Natural killer cell treated with Interleukin-12 subunit alpha and Interleukin-12 subunit beta and Interleukin-15 and Interleukin-18, amount 100 ng/mL, for 72 hours (primary cell): ENCODE measurements around the gene SYNE4. TPM values are rescaled to one million over a fixed set of nuclear protein-coding genes. Genes with fewer than 3 reads are reported as not detected.
A peak's percentile ranks its signal among the peaks of the same experiment; 100 is the strongest.

Experiments used
- ATAC-seq, 2 donors: fragments of 150-1000 bp; cut with Tn5 transposase in 1 of 2; sonication (Bioruptor Pico), chemical (Tn5 transposase) in 1 of 2; 2 replicates each; pipeline ENCODE4 v1.10.0; 2021
- DNase-seq: peaks from one replicate; pipeline ENCODE4 v3.0.0; 2022; ENCODE audit warnings: low spot score
- H3K27ac Mint-ChIP-seq, 2 donors: 1 replicate in 1 of 2; 2 replicates in 1 of 2; pipeline ENCODE4 v1.8.0; 2022; ENCODE audit warnings: mixed read lengths in 2 of 2, mild to moderate bottlenecking in 1 of 2, moderate library complexity in 1 of 2
- H3K27me3 Mint-ChIP-seq, 2 donors: 1 replicate in 1 of 2; 2 replicates in 1 of 2; pipeline ENCODE4 v1.8.0; 2022; ENCODE audit warnings: mixed read lengths in 2 of 2
- H3K36me3 Mint-ChIP-seq: one replicate; pipeline ENCODE4 v1.8.0; 2022; ENCODE audit warnings: mixed read lengths
- H3K4me1 Mint-ChIP-seq, 2 donors: 1 replicate in 1 of 2; 2 replicates in 1 of 2; pipeline ENCODE4 v1.8.0; 2022; ENCODE audit warnings: low read depth in 2 of 2, mixed read lengths in 2 of 2, mild to moderate bottlenecking in 1 of 2
- H3K4me3 Mint-ChIP-seq: one replicate; pipeline ENCODE4 v1.8.0; 2022; ENCODE audit warnings: mixed read lengths
- H3K9me3 Mint-ChIP-seq: 2 replicates; pipeline ENCODE4 v1.8.0; 2022; ENCODE audit warnings: mixed read lengths
- total RNA-seq, 2 donors: library from RNA; stranded (reverse); gene quantifications; one replicate each; pipeline ENCODE4 v1.2.3, GENCODE V29; 2022

The SYNE4 gene
- total RNA-seq, 2 donors from 2014 or later: 3.0 to 4.5 TPM

- no peak overlapping the region for H3K4me3 Mint-ChIP-seq
- DNase-seq: no peak
- ATAC-seq: no peak
- H3K4me1 Mint-ChIP-seq: peaks cover 38 to 39% of the 10 kb centered on the region in 2 donors
- H3K36me3 Mint-ChIP-seq: no peaks in the 10 kb centered on the region
- H3K27ac Mint-ChIP-seq: no peak overlapping the region
- H3K27me3 Mint-ChIP-seq: no peaks in the 10 kb centered on the region
- H3K9me3 Mint-ChIP-seq: no peaks in the 10 kb centered on the region
Observed at GRCh38 chr19:36010402-36010801, 1.8 kb upstream of the SYNE4 start.

- no peak for DNase-seq
- H3K9me3 Mint-ChIP-seq: no peaks in the 10 kb centered on the region
- no peak for ATAC-seq
- peak overlapping the region; percentile 61 for H3K4me3 Mint-ChIP-seq
- H3K4me1 Mint-ChIP-seq: peaks cover 32 to 36% of the 10 kb centered on the region in 2 donors
- no peak overlapping the region for H3K27ac Mint-ChIP-seq
- H3K27me3 Mint-ChIP-seq: no peaks in the 10 kb centered on the region
- no peaks in the 10 kb centered on the region for H3K36me3 Mint-ChIP-seq
Observed at GRCh38 chr19:36009633-36010379, 1.2 kb upstream of the SYNE4 start.

GRCh38 chr19:36009220-36009619 lies 607 bp upstream of the SYNE4 start:
- H3K27me3 Mint-ChIP-seq: no peaks in the 10 kb centered on the region
- peaks cover 26 to 35% of the 10 kb centered on the region in 2 donors for H3K4me1 Mint-ChIP-seq
- no peaks in the 10 kb centered on the region for H3K9me3 Mint-ChIP-seq
- H3K4me3 Mint-ChIP-seq: peak overlapping the region; percentile 61
- peak overlapping the region in 1 of 2 donors; percentile 58 for H3K27ac Mint-ChIP-seq
- peak; percentile 65 for DNase-seq
- ATAC-seq: peak; percentile 16 to 43
- H3K36me3 Mint-ChIP-seq: no peaks in the 10 kb centered on the region

- Mint-ChIP-seq H3K9me3 (no peaks in the 10 kb centered on the region), H3K4me1 (peaks cover 9 to 24% of the 10 kb centered on the region in 2 donors), H3K27me3 (no peaks in the 10 kb centered on the region), H3K4me3 (no peak overlapping the region), H3K36me3 (no peaks in the 10 kb centered on the region), H3K27ac (no peak overlapping the region)
- DNase-seq: no peak
- no peak for ATAC-seq
Observed at GRCh38 chr19:36006955-36007354, 1.7 kb downstream of the SYNE4 start.

- no peak overlapping the region for H3K4me3 Mint-ChIP-seq
- no peaks in the 10 kb centered on the region for H3K36me3 Mint-ChIP-seq
- no peaks in the 10 kb centered on the region for H3K9me3 Mint-ChIP-seq
- no peaks in the 10 kb centered on the region for H3K27me3 Mint-ChIP-seq
- H3K4me1 Mint-ChIP-seq: peaks cover 9 to 17% of the 10 kb centered on the region in 2 donors
- no peak for DNase-seq
- no peak overlapping the region for H3K27ac Mint-ChIP-seq
- ATAC-seq: no peak
Observed at GRCh38 chr19:36003284-36003683, 5.3 kb downstream of the SYNE4 start.

- H3K36me3 Mint-ChIP-seq: no peaks in the 10 kb centered on the region
- ATAC-seq: no peak
- no peak overlapping the region for H3K4me3 Mint-ChIP-seq
- peaks cover 12 to 25% of the 10 kb centered on the region in 2 donors for H3K4me1 Mint-ChIP-seq
- H3K9me3 Mint-ChIP-seq: no peaks in the 10 kb centered on the region
- H3K27me3 Mint-ChIP-seq: no peaks in the 10 kb centered on the region
- H3K27ac Mint-ChIP-seq: no peak overlapping the region
- no peak for DNase-seq
Observed at GRCh38 chr19:36001605-36002004, 7.0 kb downstream of the SYNE4 start.

GRCh38 chr19:35996777-35997176 lies 11.8 kb downstream of the SYNE4 start:
- H3K4me1 Mint-ChIP-seq: peaks cover 26 to 35% of the 10 kb centered on the region in 2 donors
- H3K36me3 Mint-ChIP-seq: no peaks in the 10 kb centered on the region
- peak overlapping the region in 1 of 2 donors; percentile 79 for H3K27ac Mint-ChIP-seq
- no peaks in the 10 kb centered on the region for H3K9me3 Mint-ChIP-seq
- H3K4me3 Mint-ChIP-seq: peak overlapping the region; percentile 87
- no peak for DNase-seq
- no peaks in the 10 kb centered on the region for H3K27me3 Mint-ChIP-seq
- ATAC-seq: no peak

- DNase-seq: peak; percentile 99
- peak within 1 kb of the TSS; percentile 87 to 93 for H3K27ac Mint-ChIP-seq
- H3K27me3 Mint-ChIP-seq: no peaks in the 10 kb centered on the region
- no peaks in the 10 kb centered on the region for H3K9me3 Mint-ChIP-seq
- H3K4me1 Mint-ChIP-seq: peaks cover 21 to 31% of the 10 kb centered on the region in 2 donors
- H3K4me3 Mint-ChIP-seq: peak within 1 kb of the TSS; percentile 96
- peak; percentile 93 to 97 for ATAC-seq
- H3K36me3 Mint-ChIP-seq: no peaks in the 10 kb centered on the region
Observed at GRCh38 chr19:35995048-35995993, 13.3 kb downstream of the SYNE4 start, which contains the start of gene SDHAF1. TSS of gene SDHAF1 (plus strand) at chr19:35995188. CDS start at chr19:35995275, 87 bp downstream.

GRCh38 chr19:35993923-35994598 lies 14.6 kb downstream of the SYNE4 start:
- DNase-seq (no peak), ATAC-seq (no peak)
- H3K27ac Mint-ChIP-seq: peak overlapping the region in 1 of 2 donors; percentile 93
- peak overlapping the region; percentile 96 for H3K4me3 Mint-ChIP-seq
- H3K36me3 Mint-ChIP-seq: no peaks in the 10 kb centered on the region
- H3K4me1 Mint-ChIP-seq: peaks cover 17 to 28% of the 10 kb centered on the region in 2 donors
- H3K27me3 Mint-ChIP-seq: peaks cover 0 to 3% of the 10 kb centered on the region in 2 donors
- no peaks in the 10 kb centered on the region for H3K9me3 Mint-ChIP-seq

GRCh38 chr19:35992907-35993765 lies 15.5 kb downstream of the SYNE4 start:
- H3K36me3 Mint-ChIP-seq: no peaks in the 10 kb centered on the region
- DNase-seq: no peak
- no peak for ATAC-seq
- H3K4me1 Mint-ChIP-seq: peaks cover 17 to 28% of the 10 kb centered on the region in 2 donors
- no peak overlapping the region for H3K4me3 Mint-ChIP-seq
- no peaks in the 10 kb centered on the region for H3K9me3 Mint-ChIP-seq
- no peak overlapping the region for H3K27ac Mint-ChIP-seq
- H3K27me3 Mint-ChIP-seq: peaks cover 0 to 5% of the 10 kb centered on the region in 2 donors

- Mint-ChIP-seq H3K27me3 (peaks cover under 1 to 6% of the 10 kb centered on the region in 2 donors), H3K9me3 (no peaks in the 10 kb centered on the region), H3K4me3 (no peak overlapping the region), H3K27ac (no peak overlapping the region), H3K4me1 (peaks cover 17 to 23% of the 10 kb centered on the region in 2 donors), H3K36me3 (no peaks in the 10 kb centered on the region)
- no peak for DNase-seq
- ATAC-seq: no peak
Observed at GRCh38 chr19:35991731-35992450, 16.7 kb downstream of the SYNE4 start.
